HG03460 (cell line): Measurements from ENCODE around the gene IL17B.

ENCODE experiments used
- ATAC-seq: cut with Tn5 transposase; IDR thresholded peaks from one replicate; pipeline ENCODE4 v1.9.1; 2021; ENCODE audit not compliant: unreplicated experiment

The IL17B gene

DNA sequence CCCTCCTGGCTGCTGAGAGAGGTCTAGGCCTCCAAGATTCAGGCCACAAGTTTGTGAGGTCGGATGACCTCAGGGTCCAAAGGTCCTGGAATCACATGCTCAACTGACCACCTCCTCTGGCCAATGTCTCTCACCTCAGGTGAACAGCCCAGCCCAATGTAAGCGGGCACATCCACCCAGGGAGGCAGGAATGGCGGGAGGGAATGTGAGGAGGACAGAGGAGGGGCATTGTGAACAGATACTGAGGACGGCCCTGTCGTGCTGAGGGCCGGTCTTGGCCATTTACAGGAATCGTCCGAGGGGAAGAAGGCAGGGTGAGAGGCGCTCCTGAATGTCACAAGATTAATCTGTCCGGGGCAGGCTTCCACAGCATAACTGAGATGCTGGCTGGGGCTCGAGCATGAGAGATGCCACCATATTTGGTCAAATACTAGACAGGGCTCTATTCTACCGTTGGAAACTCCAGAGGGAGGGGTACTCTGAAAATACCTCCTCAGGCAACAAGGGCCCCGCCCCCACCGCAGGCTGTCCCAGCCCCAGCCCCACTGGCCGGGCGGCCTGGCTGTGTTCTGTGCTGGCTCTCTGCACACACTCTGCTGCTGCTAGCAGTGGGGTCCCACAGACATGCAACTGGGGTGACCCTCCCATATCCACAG, 1.5 kb upstream of the IL17B start:
- ATAC-seq: no peak

DNA sequence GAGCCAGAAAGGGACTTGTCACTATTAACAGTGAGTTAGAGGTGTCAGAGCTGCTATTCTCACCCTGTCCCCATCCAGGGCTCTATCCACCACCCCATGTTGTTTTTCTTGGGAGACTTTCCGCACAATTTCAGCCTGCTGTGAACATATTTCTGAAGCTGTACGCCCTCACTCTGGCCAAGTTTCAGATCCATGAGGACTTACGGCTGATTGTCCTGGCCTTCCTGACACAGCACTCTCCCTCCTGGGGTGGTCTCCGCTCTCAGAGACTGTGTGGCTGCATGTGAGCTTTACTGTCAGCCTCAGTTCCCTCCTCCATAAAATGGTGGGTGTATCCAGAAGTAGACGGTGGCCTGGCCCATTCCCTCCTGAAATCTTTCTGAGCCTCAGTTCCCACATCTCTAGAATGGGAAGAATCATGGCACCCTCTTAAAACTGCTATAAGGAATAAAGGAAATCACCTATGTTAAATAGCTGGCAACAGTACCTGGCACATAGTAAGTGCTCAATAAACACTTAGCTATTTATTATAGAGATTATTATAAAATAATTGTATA, 804 bp upstream of the IL17B start:
- ATAC-seq: no peak

DNA sequence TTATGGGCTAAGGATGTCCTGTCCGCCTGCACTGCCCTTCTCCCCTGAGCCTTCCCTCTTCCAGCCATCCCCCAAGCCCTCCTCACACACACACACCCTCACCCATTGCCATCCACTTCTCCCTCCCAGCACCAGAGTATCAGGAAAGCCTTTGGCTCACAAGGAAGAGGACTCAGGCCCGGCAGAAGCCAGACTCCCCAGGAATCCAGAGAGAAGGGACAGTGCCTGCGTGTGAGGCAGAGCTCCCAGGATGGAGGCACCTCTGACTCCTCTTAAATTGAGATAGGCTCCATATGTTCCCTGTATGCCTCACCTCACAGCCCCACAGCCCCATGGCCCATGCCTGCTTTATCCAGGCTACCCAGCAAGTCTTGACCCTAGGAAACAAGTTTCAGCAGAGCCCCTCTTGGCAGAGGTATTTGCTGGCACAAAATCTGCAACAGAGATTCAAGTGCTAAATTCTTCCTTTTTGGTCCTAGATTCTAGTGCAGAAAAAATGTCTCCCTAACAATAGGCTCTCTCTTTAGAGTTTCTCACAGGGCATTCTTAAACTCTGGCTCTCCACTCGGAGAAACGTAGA, 761 bp downstream of the IL17B start:
- ATAC-seq: no peak

DNA sequence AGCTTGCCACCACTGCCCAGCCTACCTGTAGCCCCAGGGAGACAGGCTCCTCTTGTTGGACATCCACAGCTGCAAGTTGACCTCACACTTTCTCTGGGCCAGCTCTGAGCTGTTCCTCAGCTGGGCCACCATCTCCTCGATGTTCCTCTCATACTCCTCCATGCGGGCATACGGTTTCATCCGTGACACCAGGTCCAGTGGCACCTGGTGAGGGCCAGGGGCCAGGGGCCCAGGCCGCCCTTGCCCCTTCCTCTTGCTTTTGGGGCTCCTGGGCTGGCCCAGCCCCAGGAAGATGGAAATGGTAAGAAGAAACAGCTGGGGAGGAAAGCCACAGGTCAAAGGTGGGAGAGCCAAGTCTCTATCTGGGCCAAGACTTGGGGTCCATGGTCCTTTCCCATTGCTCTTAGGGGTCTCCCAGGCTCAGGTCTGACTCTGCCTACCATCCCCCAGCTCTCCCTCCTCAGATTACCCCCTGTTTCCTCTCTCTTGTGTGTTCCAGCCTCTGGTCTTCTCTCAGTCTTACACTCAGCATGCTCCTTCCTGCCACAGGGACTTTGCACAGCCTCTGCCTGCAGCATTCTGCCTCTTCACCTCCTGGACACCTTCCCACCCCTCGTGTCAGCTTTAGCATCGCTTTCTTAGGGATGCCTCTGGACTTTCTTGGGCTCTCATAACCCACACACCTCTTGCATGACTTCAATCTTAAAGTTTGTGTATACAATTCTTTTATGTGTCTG, 2.2 kb downstream of the IL17B start:
- ATAC-seq: no peak

DNA sequence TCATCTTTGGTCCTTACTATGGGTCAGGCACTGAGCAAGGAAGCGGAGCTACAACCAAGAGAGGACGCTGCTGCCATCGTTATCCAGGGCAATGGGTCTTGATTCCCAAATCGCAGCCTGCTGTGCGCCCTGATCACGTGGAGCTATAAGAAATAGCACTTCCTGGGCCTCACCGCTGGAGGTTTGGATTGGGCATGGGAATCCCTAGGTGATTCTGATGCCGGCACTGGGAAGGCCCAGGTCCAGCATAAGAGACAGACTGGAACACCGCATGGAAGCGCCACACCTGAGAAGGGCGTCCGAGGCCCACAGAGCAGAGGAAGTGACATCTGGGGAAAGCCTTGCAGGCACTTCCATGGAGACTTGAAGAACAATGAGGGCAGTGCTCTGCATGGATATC, 3.0 kb downstream of the IL17B start:
- ATAC-seq: no peak

DNA sequence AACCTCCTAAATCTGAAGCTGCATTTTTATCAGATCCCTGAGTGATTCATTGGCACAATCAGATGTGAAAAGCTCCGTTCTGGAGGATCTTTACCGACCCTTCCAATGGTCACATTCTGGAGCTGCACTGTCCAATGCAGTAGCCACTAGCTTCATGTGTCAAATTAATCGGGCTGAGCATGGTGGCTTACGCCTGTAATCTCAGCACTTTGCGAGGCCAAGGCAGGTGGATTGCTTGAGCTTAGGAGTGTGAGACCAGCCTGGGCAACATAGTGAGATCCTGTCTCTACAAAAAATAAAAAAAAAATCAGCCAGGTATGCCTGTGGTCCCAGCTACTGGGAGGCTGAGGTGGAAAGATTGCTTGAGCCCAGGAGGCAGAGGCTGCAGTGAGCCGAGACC, 3.7 kb downstream of the IL17B start:
- no peak for ATAC-seq

DNA sequence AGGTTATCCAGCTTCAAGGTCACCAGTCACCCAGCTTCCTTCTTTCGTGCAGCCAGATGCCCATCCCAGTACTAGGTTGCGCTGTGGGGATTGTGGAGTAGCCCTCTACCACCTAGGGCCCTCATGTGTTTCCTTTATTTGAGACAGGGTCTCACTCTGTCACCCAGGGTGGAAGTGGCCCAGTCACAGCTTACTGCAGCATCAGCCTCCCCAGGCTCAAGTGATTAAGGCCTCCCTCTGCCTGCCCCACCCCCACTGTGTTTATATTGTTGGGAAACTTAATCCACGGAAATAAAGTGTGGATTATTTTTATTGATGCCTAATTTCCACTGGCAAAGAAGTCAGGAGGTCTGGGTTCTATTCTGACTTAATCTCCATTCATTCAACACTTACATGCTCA, 4.3 kb downstream of the IL17B start:
- no peak for ATAC-seq

DNA sequence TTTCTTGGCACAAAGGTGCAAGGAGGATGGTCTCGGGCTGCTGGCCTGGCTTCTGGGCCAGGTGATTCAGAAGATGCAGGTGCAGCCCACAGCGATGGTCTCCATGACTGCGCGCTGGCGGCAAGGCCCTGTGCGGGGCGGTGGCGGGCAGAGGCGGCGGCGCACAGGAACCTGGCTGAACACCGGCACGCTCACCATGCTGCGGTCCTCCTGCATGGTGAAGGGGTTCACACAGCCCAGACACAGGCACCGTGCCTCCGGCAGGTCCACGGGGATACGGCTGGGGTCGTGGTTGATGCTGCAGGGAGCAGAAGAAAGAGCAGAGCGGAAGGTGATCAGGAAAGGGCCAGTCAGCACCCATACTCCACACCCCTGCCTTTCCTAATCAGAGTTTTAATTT, 4.8 kb downstream of the IL17B start:
- ATAC-seq: no peak

DNA sequence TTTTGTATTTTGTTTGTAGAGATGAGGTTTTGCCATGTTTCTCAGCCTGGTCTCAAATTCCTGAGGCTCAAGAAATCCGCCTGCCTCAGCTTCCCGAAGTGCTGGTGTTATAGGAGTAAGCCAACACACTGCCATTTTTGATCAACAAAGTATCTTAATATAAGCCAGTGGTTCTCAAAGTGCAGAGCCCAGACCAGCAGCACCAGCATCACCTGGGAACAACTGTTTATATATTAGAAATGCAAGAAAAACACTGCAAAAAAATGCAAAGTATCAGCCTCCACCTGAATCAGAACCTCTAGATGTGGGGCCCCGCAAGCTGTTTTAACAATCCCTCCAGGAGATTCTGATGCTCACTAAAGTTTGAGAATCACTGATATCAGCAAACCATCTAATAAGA, 6.2 kb downstream of the IL17B start:
- ATAC-seq: no peak

DNA sequence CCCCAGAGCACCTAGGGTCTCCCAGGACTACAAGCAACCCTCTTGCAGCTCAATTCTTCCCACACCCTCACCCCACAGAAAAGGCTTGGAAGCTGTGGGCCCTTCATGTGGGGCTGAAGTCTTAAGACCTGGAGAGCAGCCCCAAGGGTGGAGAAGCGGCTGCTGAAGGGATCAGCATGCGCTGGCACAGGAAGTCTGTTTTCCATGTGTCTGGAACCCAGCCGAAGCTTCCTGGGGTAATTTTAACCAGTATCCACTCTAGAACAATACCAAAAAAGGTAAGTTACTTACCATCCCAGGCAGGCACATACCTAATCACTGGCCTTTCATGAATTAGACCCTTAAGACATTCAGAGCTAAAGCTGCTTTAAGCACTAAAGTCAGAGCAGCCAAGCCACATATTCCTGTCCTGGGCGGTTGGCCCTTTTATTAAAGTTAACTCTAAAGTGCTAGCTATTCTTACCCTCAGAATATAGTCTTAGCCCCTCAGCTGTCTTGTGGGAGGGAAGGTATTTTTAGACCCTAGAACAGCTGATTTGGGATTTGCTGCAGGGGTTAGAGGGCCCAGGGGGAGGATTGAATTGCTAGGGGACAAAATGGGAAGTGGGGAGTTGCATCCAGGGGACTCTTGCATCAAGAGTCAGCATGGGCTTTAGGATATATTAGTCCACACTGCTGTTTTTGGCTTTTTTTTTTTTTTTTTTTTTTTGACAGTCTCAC, 6.9 kb downstream of the IL17B start:
- ATAC-seq: no peak

DNA sequence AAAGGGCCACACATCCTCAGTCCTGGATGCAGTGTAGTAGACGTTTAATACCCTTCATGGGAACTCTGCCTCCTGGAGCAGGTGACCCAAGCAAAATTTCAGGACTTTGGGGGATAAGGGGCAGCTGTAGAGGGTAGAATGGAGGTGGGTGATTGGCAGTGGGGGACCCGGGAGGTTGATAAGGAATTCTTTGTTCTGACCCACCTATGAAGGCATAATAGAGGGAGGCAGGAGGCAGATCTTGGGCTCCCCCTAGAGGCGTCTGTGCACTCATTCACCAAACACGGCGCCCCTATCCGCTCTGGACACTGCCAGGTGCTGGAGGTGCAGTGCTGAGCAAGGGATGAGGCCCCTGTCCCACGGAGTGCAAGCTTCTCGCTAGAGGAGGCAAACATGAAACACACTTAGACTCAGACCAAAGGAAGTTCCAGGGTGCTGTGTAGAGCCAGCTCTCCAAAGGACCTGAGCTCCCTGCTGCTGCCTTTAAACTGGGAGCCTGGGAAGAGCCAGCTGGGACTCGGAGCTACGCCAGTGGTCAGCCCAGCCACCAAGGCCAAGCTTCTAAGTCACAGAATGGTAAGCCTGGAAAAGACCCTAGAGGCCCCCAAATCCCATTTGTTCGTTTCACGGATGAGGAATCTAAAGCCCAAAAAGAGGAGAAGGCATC, 7.7 kb downstream of the IL17B start:
- peak; percentile 81 for ATAC-seq

DNA sequence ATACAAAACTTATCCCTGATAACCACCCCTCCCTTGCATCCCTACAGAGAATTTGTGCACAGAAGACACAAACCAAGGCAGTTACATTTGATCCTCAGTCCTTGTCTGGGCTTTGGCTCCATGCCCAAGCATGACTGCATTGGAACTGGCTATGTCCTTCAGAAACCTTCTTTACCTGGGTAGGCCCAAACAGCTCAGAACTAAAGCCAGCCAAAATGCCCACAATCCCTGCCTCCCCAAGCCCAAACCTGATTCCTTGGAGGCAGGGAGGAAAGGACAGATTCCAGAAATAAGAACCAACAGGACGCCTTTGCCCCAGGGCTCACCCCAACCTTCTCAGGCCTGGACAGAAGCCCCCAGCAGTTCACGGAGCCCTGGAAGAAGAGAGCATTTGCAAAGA, 8.2 kb downstream of the IL17B start:
- no peak for ATAC-seq

DNA sequence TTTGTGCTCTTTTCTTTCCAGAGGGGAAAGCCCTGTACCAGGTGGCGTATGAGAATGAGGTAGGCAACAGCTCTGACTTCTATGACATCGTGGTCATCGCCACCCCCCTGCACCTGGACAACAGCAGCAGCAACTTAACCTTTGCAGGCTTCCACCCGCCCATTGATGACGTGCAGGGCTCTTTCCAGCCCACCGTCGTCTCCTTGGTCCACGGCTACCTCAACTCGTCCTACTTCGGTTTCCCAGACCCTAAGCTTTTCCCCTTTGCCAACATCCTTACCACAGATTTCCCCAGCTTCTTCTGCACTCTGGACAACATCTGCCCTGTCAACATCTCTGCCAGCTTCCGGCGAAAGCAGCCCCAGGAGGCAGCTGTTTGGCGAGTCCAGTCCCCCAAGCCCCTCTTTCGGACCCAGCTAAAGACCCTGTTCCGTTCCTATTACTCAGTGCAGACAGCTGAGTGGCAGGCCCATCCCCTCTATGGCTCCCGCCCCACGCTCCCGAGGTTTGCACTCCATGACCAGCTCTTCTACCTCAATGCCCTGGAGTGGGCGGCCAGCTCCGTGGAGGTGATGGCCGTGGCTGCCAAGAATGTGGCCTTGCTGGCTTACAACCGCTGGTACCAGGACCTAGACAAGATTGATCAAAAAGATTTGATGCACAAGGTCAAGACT, 11.0 kb downstream of the IL17B start:
- ATAC-seq: no peak

DNA sequence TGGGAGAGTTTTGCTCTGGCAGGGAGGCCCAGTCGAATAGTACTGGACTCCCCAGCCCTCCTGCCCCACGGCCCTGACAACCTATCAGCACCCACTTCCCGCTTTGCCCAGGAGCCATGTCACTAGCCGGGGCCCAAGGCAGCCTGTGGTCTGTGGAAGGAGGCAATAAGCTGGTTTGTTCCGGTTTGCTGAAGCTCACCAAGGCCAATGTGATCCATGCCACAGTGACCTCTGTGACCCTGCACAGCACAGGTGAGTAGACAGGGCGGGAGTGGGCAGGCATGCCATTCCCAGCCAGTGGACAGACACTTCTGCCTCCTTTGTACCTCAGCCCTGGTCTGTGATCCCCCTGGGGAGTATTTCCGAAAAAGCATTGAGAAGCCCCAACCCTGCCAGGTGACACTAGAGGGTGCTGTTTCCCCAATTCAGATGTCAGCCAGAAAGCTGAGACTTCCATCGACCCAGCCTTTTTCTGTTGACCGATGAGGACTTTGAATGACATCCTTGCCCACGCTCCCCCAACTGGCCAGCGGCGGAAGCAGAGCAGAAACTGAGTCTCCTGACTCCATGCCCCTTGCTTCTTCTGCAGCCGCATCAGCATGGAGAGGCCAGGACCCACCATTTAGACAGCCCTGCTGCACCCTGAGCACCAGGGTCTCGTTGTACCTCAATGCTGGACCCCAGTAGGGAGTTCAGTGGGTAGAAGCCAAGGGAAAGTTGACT, 11.7 kb downstream of the IL17B start:
- ATAC-seq: peak; percentile 71

DNA sequence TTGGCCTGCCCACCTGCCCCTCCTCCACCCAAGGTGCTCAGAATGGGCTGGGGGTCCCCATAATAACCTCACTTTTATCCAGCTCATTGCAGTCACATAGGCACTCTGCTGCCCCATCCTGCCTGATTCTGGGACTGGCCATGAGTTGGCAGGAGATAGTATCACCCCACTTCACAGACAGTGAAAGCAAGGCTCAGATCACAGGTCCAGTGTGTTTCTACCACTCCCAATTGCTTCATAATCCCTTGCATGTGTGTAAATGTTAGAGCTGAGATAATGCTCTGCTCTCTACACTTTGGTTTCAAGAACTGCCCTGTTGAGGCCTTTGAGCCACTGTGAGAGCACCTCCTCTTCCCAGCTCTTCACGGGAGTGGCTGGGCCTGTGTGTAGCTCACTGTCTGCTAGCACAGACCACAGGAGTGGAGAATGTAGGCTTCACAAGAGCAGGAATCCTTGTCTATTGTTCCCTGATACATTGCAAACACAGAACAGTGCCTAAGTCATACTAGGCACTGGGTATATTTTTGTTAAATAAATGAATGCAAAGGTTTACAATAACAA, 12.8 kb downstream of the IL17B start:
- no peak for ATAC-seq

DNA sequence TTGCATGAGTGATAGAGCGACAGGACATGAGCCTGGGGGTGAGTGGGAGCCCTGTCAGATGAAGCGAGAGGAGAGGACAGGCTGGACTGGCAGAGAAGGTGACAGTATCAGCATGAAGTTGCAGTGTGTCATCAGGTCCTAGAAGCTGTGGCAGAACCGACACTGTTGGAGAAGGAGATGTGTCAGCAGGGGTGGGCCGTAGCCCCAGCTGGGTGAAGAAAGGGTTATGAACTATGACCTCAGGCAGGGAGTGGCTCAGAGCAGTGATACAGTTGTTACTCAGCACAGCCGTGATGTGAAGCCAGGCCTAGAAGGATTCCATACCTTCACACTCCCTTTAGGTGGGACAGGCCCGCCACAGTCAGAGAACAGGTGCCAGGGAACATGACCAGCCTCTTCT, 13.7 kb downstream of the IL17B start:
- ATAC-seq: no peak

DNA sequence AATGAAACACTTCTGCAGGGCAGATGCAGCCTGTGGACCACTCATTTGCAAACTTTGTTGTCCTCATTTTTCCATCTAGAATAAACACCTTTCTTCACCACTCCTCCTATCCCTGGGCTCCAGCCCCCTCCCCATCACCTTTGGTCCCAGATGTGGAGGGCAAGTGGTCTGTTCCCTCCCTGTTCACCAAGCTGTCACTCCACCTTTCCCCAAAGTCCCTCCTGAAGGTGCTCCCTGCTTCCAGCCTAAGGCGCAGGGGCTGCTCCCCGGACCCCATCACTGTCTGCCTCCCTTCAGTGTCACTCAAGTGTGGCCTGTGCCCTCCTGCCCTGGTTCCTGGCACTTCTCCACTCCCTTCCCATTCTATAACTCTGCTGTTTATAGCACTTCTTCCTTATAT, 14.4 kb downstream of the IL17B start:
- no peak for ATAC-seq

DNA sequence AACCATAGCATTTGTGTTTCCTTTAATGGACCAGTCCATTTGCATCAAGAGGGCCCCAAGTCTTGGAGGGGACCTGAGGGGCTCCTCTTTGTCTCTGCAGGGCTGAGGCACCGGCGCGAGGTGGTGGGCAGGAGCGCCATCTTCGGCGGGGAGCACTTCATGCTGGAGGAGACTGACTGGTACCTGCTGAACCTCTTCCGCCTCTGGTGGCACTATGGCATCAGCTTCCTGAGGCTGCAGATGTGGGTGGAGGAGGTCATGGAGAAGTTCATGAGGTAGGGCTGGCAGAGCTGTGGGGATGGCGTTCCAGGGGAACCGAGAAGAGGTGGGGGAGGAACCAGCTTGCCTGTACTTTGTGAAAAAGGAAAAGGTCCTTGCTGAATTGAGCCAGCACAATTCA, 15.2 kb downstream of the IL17B start:
- no peak for ATAC-seq

DNA sequence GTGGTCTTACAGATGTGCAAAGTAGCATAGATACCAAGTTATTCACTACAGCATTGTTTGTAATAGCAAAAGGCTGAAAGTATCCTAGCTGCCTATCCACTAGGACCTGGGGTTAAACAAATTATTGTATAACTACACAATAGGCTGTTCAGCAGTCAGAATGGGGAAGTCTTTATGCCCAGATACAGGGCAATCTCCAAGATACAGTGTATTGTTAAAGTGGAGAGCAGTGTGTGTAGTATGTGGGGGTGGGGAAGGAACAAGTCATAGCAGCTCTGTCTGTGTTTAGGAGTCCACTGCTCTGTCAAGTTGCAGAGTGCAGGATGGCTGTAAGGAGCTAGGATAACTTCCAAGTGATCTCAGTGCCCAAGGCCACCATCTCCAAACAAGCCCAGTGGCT, 15.7 kb downstream of the IL17B start:
- ATAC-seq: no peak

DNA sequence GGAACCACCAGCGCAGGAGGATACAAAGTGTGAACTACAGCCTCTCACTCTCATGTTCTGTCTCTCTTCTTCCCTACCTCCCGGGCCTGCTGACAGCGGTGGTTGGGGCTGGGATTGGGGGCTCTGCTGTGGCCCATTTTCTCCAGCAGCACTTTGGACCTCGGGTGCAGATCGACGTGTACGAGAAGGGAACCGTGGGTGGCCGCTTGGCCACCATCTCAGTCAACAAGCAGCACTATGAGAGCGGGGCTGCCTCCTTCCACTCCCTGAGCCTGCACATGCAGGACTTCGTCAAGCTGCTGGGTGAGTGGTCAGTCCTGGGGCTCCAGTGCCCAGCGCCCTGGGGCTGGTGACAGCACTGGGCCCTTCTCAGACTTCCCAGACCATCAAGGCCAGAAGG, 16.6 kb downstream of the IL17B start:
- no peak for ATAC-seq
